DMS153 (cell line): Measurements from ENCODE around the gene ZNF85.
"Not testable (repeated sequence)": the region's sequence is repeated elsewhere in the genome, so short reads cannot be mapped to it uniquely, and the experiment has no call there.

Experiments used
- DNase-seq: peaks from one replicate; lab custom pipeline; 2025; lab: John Stamatoyannopoulos, UW

The ZNF85 gene

GRCh38 chr19:20923077-20923871 lies at the start of gene ZNF85:
Gene ZNF85, plus strand, starts transcription at chr19:20923251. Its CDS starts 150 bp downstream, at chr19:20923401.
- peak; percentile 10 for DNase-seq

- DNase-seq = no peak
Measured at GRCh38 chr19:20879501-20879900, 43.5 kb upstream of the ZNF85 start.

GRCh38 chr19:20912973-20913372 lies 10.1 kb upstream of the ZNF85 start:
- DNase-seq = no peak

- DNase-seq = no peak
Measured at GRCh38 chr19:20925481-20925880, 2.4 kb downstream of the ZNF85 start.

GRCh38 chr19:20926796-20927195 lies 3.7 kb downstream of the ZNF85 start:
- no peak for DNase-seq

GRCh38 chr19:20928371-20928770 lies 5.3 kb downstream of the ZNF85 start:
- no peak for DNase-seq

GRCh38 chr19:20936322-20936947 lies 13.4 kb downstream of the ZNF85 start:
- not testable (repeated sequence) for DNase-seq

- not testable (repeated sequence) for DNase-seq
Measured at GRCh38 chr19:20952561-20953095, 29.6 kb downstream of the ZNF85 start.

GRCh38 chr19:20964798-20965197 lies 41.7 kb downstream of the ZNF85 start:
- no peak for DNase-seq

GRCh38 chr19:20968092-20968491 lies 45.0 kb downstream of the ZNF85 start:
- DNase-seq = no peak

GRCh38 chr19:20969498-20969897 lies 46.4 kb downstream of the ZNF85 start:
- no peak for DNase-seq

- DNase-seq = no peak
Measured at GRCh38 chr19:20969898-20970297, 46.8 kb downstream of the ZNF85 start.

- DNase-seq = not testable (repeated sequence)
Measured at GRCh38 chr19:20992788-20993187, 69.7 kb downstream of the ZNF85 start.

GRCh38 chr19:20999731-21000352 lies 76.8 kb downstream of the ZNF85 start:
- peak; percentile 55 for DNase-seq
